NB4 (cell line): ENCODE results near the gene GOLIM4.

Experiments
- DNase-seq: peaks from one replicate; pipeline ENCODE4 v3.0.0; 2010; ENCODE audit warnings: low read depth
- H3K4me3 ChIP-seq: one replicate; pipeline ENCODE4 v1.5.1; 2011; ENCODE audit warnings: mild to moderate bottlenecking, low read depth, low read length, moderate library complexity
- CTCF ChIP-seq: IDR thresholded peaks from one replicate; pipeline ENCODE4 v1.5.1; 2012; ENCODE audit warnings: low read depth, low read length
- MAX ChIP-seq: IDR thresholded peaks from 2 replicates; pipeline ENCODE4 v1.6.1; 2011; ENCODE audit warnings: low read depth, low read length
- MYC ChIP-seq: IDR thresholded peaks from 2 replicates; pipeline ENCODE4 v1.6.1; 2011; ENCODE audit warnings: low read depth, low read length
- POLR2A ChIP-seq: IDR thresholded peaks from 2 replicates; pipeline ENCODE4 v1.6.1; 2011; ENCODE audit warnings: mild to moderate bottlenecking; ENCODE audit not compliant: insufficient read length; ENCODE audit errors: extremely low read depth

GOLIM4 gene

GRCh38 chr3:167983583-167983982 lies 112.1 kb downstream of the GOLIM4 start:
- no peak overlapping the region for H3K4me3 ChIP-seq
- TF ChIP-seq POLR2A (no peak), CTCF (no peak), MAX (no peak)
- no peak for DNase-seq

- no peak for TF ChIP-seq MAX
- no peak for TF ChIP-seq MYC
- no peak for TF ChIP-seq CTCF
- TF ChIP-seq POLR2A, result no peak
- no peak overlapping the region for H3K4me3 ChIP-seq
- DNase-seq, result no peak
These were observed 117.2 kb downstream of the GOLIM4 start for GRCh38 chr3:167978486-167978885.

DNA sequence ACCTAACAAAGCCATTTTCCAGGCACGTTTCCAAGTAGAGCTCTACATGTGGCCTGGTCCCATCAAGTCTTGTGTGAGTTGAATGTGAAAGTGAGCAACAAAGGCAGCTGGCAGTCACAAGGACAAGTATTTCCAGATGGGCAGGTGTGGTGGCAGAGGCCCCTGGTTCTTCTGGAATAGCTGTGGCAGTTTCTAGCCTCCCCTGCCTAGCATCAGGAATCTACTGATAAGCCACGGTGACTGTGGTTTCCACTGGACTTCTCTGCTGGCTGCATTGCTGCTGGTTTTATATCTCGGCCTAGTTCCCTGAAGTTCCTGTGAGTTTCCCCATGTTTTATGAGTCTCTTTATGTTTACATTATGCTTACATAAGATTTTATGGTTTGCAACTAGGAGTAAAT lies 117.7 kb downstream of the GOLIM4 start:
- TF ChIP-seq CTCF (no peak), MAX (no peak), MYC (no peak), POLR2A (no peak)
- no peak for DNase-seq
- H3K4me3 ChIP-seq, result no peak overlapping the region

- TF ChIP-seq POLR2A, result no peak
- TF ChIP-seq CTCF, result no peak
- no peak for TF ChIP-seq MYC
- no peak for TF ChIP-seq MAX
- no peak overlapping the region for H3K4me3 ChIP-seq
- no peak for DNase-seq
These were observed 119.0 kb downstream of the GOLIM4 start for GRCh38 chr3:167976516-167977361.

- TF ChIP-seq MAX (no peak), POLR2A (no peak), MYC (no peak), CTCF (no peak)
- H3K4me3 ChIP-seq, result no peak overlapping the region
- no peak for DNase-seq
These were observed 121.8 kb downstream of the GOLIM4 start for GRCh38 chr3:167973901-167974300.
